Cardiac fibroblast (primary cell): Measurements from ENCODE around the gene SUMO4.
"Not testable (repeated sequence)": the region's sequence is repeated elsewhere in the genome, so short reads cannot be mapped to it uniquely, and the experiment has no call there.

Experiments used
- DNase-seq, 2 donors: peaks; one replicate each; pipeline versions ENCODE4 v3.0.0 to v3.0.0-alpha.2; 2010; ENCODE audit warnings: low read depth in 2 of 2
- H3K4me3 ChIP-seq, 2 donors: replicated peaks in 1 of 2; 1 replicate in 1 of 2; 2 replicates in 1 of 2; pipeline ENCODE4 v1.5.1; 2011; ENCODE audit warnings: low read depth in 2 of 2, low read length in 2 of 2, mild to moderate bottlenecking in 2 of 2, moderate library complexity in 1 of 2
- CTCF ChIP-seq: IDR thresholded peaks from one replicate; pipeline ENCODE4 v1.5.1; 2011; ENCODE audit warnings: low read depth, mild to moderate bottlenecking, low read length, inconsistent platforms

The SUMO4 gene

DNA sequence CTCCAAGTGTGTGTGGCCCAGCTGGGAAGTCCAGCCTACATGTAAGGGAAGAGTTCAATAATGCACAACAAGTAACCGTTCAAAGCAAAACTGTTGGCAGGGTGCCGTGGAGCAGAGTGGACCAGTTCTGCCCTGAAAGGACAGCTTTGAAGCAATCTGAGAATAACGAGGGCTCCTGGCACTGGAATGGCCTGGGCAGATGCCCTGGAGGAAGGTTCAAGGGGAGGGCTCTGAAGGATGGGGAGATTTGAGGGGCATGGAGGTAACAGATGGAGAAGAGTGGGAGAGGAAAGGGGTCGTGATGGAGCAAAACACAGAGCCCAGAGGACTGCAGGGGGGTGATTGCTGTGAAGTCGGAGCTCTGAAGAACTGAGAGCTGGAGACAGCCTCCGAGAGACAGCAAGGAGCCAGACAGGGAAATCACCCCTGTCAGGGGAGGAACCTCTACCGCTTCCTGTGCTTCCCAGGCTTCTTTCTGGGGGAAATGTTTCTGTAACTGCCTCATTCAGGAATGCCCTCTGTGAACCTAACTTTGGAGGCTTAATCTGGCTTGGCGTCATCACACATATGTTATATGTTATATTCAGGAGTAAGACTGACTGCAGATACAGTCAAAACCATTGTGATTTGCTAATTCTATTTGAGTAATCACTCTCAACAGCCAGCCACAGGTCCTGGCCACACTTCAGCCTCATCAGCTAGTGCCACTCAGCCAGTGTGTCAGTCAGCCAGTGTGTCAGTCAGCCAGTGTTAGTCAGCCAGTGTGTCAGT, 43.5 kb downstream of the SUMO4 start:
- TF ChIP-seq CTCF = no peak
- DNase-seq = peak; percentile 64 to 74
- H3K4me3 ChIP-seq = no peak overlapping the region

DNA sequence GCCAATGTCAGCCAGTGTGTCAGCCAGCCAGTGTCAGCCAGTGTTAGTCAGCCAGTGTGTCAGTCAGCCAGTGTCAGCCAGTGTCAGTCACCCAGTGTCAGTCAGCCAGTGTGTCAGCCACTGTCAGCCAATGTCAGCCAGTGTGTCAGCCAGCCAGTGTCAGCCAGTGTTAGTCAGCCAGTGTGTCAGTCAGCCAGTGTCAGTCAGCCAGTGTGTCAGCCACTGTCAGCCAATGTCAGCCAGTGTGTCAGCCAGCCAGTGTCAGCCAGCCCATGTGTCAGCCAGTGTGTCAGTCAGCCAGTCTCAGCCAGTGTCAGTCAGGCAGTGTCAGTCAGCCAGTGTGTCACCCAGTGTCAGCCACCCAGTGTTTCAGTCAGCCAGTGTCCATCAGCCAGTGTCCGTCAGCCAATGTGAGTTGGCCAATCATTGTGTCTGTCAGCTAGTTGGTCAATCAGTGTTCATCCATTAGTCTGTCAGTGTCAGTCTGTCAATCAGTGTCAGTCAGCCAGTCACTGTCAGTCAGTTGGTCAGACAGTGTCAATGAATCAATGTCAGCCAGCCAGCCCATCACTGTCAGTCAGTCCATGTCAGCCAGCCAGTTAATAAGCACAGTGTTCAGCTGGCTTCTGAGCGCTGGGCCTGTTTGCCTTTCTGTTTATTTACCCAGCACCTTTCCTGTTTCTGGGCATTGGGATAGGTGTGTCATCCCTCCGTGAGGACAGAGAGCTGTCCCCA, 44.5 kb downstream of the SUMO4 start:
- not testable (repeated sequence) for DNase-seq, H3K4me3 ChIP-seq

GRCh38 chr6:149445095-149445466, 45.0 kb downstream of the SUMO4 start:
- H3K4me3 ChIP-seq = no peak overlapping the region
- no peak for DNase-seq
- no peak for TF ChIP-seq CTCF

GRCh38 chr6:149445573-149445972, 45.5 kb downstream of the SUMO4 start:
- no peak for DNase-seq
- no peak for TF ChIP-seq CTCF
- no peak overlapping the region for H3K4me3 ChIP-seq

GRCh38 chr6:149446791-149447376, 46.8 kb downstream of the SUMO4 start:
- DNase-seq = no peak
- H3K4me3 ChIP-seq = no peak overlapping the region
- TF ChIP-seq CTCF = no peak

- no peak for TF ChIP-seq CTCF
- no peak overlapping the region for H3K4me3 ChIP-seq
- no peak for DNase-seq
Measured at GRCh38 chr6:149448821-149449453, 48.9 kb downstream of the SUMO4 start.
